ENCODE results near the gene TNS4.

Gene TNS4

GRCh38 chr17:40462343-40463121 is 38.9 kb downstream of the TNS4 start:
- H3K27ac ChIP-seq (replicated peaks): no peak overlapping the region
- TF ChIP-seq POLR2AphosphoS5 (IDR thresholded peaks at IDR 0.05; ENCODE audit: low read depth) (no peak), CTCF (IDR thresholded peaks at IDR 0.05; ENCODE audit: insufficient read depth, low read length) (no peak), GABPA (IDR thresholded peaks at IDR 0.05; ENCODE audit: low read depth) (no peak), REST (IDR thresholded peaks at IDR 0.05; ENCODE audit: insufficient replicate concordance, low read depth) (no peak), SPI1 (IDR thresholded peaks at IDR 0.05; ENCODE audit: borderline replicate concordance, low read depth) (no peak)
- no peak for DNase-seq (ENCODE audit: low read depth in 1 of 2, low spot score in 1 of 2)
- H3K4me3 ChIP-seq (replicated peaks; ENCODE audit: insufficient read depth, low read length): no peak overlapping the region
- no peaks in the 10 kb centered on the region for H3K27me3 ChIP-seq (ENCODE audit: insufficient read depth, poor library complexity, severe bottlenecking)

GRCh38 chr17:40461732-40462342 is 39.6 kb downstream of the TNS4 start:
- peaks cover 3% of the 10 kb centered on the region for H3K27me3 ChIP-seq (ENCODE audit: insufficient read depth, poor library complexity, severe bottlenecking)
- DNase-seq (ENCODE audit: low read depth in 1 of 2, low spot score in 1 of 2): no peak
- H3K27ac ChIP-seq (replicated peaks): no peak overlapping the region
- no peak overlapping the region for H3K4me3 ChIP-seq (replicated peaks; ENCODE audit: insufficient read depth, low read length)
- TF ChIP-seq CTCF (IDR thresholded peaks at IDR 0.05; ENCODE audit: insufficient read depth, low read length): no peak

GRCh38 chr17:40460968-40461731 is 40.3 kb downstream of the TNS4 start:
- Histone ChIP-seq H3K27ac (replicated peaks) (no peak overlapping the region), H3K4me3 (replicated peaks; ENCODE audit: insufficient read depth, low read length) (no peak overlapping the region), H3K27me3 (ENCODE audit: insufficient read depth, poor library complexity, severe bottlenecking) (peaks cover 3% of the 10 kb centered on the region)
- DNase-seq (ENCODE audit: low read depth in 1 of 2, low spot score in 1 of 2): no peak
- TF ChIP-seq REST (IDR thresholded peaks at IDR 0.05; ENCODE audit: insufficient replicate concordance, low read depth): no peak
- no peak for TF ChIP-seq GABPA (IDR thresholded peaks at IDR 0.05; ENCODE audit: low read depth)
- TF ChIP-seq POLR2AphosphoS5 (IDR thresholded peaks at IDR 0.05; ENCODE audit: low read depth): no peak
- no peak for TF ChIP-seq CTCF (IDR thresholded peaks at IDR 0.05; ENCODE audit: insufficient read depth, low read length)
- no peak for TF ChIP-seq SPI1 (IDR thresholded peaks at IDR 0.05; ENCODE audit: borderline replicate concordance, low read depth)

Measured in HL-60 (cell line).